T47D (cell line): ENCODE measurements around the gene SYCP2.

Source experiments
- DNase-seq, 2 experiments: peaks; one replicate each; pipeline versions ENCODE4 v3.0.0 to v3.0.0-alpha.2; 2011 to 2012; ENCODE audit warnings: low read depth in 1 of 2, low spot score in 1 of 2
- JUND ChIP-seq: IDR thresholded peaks from 2 replicates; pipeline ENCODE4 v1.6.1; 2012; ENCODE audit warnings: low read depth
- in situ Hi-C: cut with HindIII; loops from 2 replicates; pipeline ENCODE4 v1.10.0; 2016; ENCODE audit warnings: low sequenced_read_pairs, low pct_unique_long_range_greater_than_20kb

Gene SYCP2

DNA sequence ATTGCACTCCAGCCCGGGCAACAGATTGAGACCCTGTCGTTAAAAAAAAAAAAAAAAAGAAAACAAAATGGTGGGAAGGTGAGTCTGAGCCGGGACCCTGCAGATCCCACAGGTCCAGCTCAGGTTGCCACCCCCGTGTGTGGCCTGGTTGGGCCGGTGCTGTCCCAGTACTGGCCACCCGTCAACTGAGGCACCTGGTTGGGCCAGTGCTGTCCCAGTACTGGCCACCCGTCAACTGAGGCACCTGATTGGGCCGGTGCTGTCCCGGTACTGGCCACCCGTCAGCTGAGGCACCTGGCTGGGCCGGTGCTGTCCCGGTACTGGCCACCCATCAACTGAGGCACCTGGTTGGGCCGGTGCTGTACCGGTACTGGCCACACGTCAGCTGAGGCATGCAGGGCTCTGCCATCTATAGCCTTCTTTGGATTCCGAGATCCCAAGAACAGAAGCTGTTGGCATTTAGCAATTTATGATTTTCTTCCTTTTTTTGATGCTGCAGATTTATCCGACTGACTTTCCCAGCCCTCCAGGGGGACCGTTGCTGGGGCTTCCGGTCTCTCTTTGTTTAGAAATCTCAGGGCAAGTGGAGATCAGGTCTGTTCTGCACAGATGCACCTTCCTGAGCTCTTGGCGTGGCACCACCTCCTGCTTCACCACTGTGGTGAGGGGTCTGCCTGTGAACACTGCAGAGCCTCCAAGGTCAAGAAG lies 113.8 kb downstream of the SYCP2 start:
- DNase-seq, result no peak
- in situ Hi-C loops, result no loop called here
- no peak for TF ChIP-seq JUND

DNA sequence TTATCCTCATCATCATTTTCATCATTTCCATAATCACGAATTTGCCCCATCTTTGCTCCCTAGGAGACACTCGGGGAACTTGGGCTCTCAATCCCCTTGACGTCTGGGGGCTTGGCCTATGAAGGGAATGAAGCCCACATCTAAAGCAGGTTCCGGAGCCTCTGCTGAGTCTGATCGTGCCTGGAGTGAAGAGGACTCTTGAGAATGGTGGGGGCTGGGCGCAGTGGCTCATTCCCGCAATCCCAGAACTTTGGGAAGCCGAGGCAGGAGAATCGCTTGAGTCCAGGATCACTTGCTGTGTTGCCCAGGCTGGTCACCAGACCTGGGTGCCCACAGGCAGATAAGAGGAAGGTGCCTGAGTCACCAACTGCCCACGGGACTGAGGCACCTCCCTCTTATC lies 114.5 kb downstream of the SYCP2 start:
- TF ChIP-seq JUND, result no peak
- in situ Hi-C loops, result no loop called here
- DNase-seq, result no peak

DNA sequence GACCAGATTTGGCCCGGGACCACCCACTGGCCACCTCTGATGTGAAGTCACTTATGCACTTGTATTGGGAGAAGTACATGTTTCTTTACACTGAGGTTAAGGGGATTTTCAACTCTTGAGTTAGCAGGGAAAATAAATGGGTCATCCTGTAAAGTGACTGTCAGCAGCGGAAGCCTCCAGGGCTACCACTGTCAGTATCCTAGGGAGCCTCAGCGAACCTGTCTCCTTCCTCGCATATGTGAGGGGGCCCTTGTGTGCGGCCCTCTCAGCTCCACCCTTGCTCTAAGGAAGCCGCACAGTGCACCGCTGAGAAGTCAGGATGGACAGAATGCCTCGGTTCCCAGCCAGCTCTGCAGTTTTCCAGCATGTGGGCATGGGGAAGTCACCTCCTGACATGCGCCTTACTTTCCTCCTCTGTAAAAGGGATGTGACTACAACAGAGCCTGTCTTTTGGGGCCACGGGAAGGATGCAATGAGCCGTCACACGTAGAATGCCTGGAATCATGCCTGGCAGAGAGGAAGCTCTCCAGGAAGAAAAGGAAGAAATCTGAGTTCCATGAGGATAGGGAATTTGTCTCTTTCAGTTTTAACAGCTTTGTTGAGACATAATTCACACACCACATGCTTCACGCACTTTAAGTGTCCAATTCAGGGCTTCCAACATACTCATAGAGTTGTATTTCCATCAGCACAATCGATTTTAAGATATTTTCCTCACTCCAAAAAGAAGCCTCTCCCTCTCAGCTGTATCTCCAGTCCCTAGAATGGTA lies 115.4 kb downstream of the SYCP2 start:
- in situ Hi-C loops, result no loop called here
- DNase-seq, result no peak
- TF ChIP-seq JUND, result no peak

DNA sequence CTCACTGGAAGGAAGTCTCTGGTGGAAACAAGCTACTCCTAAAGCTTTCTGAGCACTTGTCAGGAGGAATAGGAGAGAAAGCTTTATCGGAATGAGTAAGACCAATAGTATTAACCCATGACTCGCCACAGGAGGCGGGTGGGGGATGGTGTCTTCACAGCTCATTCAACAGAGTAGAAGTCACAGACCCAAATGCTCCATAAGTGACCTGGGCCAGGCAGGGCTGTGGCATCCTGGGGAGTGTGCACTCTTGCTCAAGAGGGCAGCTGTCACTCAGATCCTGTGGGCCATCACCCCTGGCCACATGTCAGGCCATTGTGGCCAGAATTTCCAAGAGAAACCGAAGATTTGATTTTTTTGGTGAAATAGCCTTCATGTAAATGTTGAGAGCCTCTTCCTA lies 116.0 kb downstream of the SYCP2 start:
- TF ChIP-seq JUND, result no peak
- DNase-seq, result no peak
- in situ Hi-C loops, result no loop called here

DNA sequence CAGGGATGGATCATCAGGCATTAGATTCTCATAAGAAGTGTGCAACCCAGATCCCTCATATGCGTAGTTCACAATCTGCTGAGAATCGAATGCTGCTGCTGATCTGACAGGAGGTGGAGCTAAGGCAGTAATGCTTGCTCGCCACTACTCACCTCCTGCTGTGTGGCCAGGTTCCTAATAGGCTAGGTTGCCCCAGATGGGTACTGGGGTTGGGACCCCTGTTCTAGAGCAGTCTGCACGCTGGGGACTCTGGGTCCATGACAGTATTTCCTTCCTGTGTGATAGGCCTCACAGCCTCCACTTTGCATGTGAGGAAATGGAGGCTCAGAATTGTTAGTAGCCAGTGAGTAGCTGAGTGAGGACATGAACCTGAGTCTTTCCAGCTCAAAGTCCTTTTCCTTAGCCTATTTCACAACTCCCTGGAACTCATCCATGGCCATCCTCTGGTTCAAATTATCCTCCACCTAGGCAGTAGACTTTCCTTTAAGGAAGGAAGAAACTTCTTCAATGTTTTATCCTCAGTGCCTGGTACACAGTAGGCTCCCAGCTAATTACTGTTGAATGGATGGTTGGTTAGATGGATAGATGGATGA lies 117.2 kb downstream of the SYCP2 start:
- in situ Hi-C loops, result no loop called here
- no peak for TF ChIP-seq JUND
- DNase-seq, result no peak

DNA sequence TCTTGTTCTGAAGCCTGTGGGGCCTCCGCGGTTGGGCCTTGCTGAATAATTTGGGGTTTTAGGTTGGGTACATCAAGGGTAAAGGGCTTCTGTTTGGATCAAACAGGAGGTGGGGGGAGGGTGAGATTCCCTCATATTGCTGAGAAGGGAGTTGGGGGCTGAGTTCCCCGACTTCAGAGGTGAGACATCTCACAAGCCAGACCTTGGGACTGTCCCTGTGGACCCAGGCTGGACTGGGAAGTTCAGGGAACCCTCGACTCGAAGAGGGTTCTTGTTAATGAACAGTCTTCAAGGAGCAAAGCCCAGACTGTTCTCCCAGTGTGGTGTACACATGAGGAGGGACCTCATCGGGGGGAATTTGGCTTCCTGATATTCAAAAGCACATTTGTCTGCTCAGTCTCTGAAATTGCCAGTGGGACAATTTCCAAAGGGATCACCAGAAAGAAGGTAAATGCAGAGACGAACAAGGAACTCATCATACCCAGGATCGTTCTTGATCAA lies 118.5 kb downstream of the SYCP2 start:
- TF ChIP-seq JUND, result no peak
- in situ Hi-C loops, result no loop called here
- DNase-seq, result no peak

DNA sequence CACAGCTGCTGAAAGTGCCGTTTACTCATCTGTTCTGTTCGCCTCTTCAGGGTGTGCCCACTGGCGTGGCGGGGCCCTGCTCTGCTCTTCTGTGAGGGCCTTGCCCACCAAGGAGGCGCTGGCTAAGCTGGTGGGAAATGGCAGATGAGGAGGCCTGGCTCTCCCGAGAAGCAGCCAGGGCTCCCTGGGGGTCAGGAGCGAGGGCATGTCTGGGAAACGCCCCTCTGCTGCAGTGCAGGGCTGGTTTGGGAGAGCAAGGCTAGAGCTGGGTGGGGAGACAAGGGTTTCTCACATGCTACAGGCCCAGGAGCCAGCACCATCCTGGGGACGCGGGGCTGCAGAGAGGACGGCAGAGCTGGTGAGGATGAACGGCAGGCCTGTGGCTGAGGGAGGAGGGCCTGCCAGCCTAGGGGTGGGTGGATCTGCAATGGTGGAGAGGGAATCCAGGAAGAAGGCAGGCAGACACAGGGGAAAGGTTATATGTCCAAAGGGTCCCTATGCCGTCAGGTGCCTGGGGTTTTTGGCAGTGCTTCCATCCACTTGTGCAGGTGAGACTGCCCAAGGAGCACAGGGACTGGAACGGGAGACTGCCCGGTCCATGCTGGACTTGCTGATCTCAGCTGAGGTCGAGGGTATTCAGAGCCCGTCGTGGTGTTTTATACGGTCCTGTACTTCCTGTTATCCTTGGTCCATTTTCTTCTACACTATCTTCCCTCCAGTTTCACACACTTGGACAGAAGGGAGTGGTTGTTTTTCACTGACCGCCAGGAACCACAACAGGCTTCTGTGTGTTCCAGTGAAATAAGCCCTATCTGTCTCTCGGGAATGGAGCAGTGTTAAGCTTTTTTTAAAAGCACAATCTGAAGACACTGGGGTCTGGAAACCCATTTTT lies 119.2 kb downstream of the SYCP2 start:
- DNase-seq, result no peak
- in situ Hi-C loops, result no loop called here
- no peak for TF ChIP-seq JUND
